Muscle layer of colon (tissue), 2 donors: ENCODE data around the gene ARPC1A.

Experiments used
- H3K27ac ChIP-seq: one replicate; pipeline ENCODE4 v1.7.0; 2013; ENCODE audit warnings: low read depth, mild to moderate bottlenecking, low read length, moderate library complexity
- H3K27me3 ChIP-seq, 2 donors: one replicate each; pipeline ENCODE4 v1.7.0; 2013; ENCODE audit warnings: low read length in 2 of 2, mild to moderate bottlenecking in 2 of 2; ENCODE audit not compliant: insufficient read depth in 2 of 2, control insufficient read depth in 1 of 2
- H3K36me3 ChIP-seq: one replicate; pipeline ENCODE4 v1.7.0; 2013; ENCODE audit warnings: mild to moderate bottlenecking, low read length; ENCODE audit not compliant: insufficient read depth
- H3K4me1 ChIP-seq: one replicate; pipeline ENCODE4 v1.7.0; 2013; ENCODE audit warnings: mild to moderate bottlenecking, low read length; ENCODE audit not compliant: insufficient read depth
- H3K4me3 ChIP-seq, 2 donors: one replicate each; pipeline ENCODE4 v1.7.0; 2013; ENCODE audit warnings: low read length in 2 of 2, low read depth in 1 of 2, mild to moderate bottlenecking in 1 of 2, moderate library complexity in 1 of 2
- H3K9ac ChIP-seq: one replicate; pipeline ENCODE4 v1.7.0; 2013; ENCODE audit warnings: low read length
- H3K9me3 ChIP-seq: one replicate; pipeline ENCODE4 v1.7.0; 2013; ENCODE audit warnings: mild to moderate bottlenecking, low read length
- donor health status: abdominal sarcoma.
- donor health status: Adenocarcinoma of cecum.

ARPC1A gene

GRCh38 chr7:99393355-99394187 is 67.9 kb downstream of the ARPC1A start:
- H3K9ac ChIP-seq, result peak overlapping the region; percentile 20
- H3K27me3 ChIP-seq, result no peaks in the 10 kb centered on the region
- peaks cover 24% of the 10 kb centered on the region for H3K36me3 ChIP-seq
- peak overlapping the region; percentile 56 for H3K27ac ChIP-seq
- H3K9me3 ChIP-seq, result no peaks in the 10 kb centered on the region
- H3K4me1 ChIP-seq, result peaks cover 16% of the 10 kb centered on the region
- peak overlapping the region; percentile 50 to 74 for H3K4me3 ChIP-seq

DNA sequence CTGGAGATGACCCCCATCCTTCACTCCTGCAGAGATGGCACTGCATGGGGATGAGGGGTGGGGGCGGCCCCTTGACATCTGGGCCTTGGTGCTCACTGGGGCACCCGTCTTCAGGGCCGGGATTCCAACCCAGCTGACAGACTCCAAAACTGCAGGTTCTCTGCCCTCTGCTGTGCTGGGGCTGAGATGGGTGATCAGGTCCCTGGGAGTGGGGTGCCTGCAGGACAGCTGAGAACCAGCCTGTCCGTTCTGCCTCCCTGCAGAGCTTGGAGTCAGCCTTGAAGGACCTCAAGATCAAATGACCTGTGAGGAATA is 68.4 kb downstream of the ARPC1A start:
- no peak overlapping the region for H3K9ac ChIP-seq
- H3K36me3 ChIP-seq, result peaks cover 29% of the 10 kb centered on the region
- no peak overlapping the region for H3K4me3 ChIP-seq
- no peaks in the 10 kb centered on the region for H3K9me3 ChIP-seq
- no peaks in the 10 kb centered on the region for H3K27me3 ChIP-seq
- H3K4me1 ChIP-seq, result peaks cover 16% of the 10 kb centered on the region
- H3K27ac ChIP-seq, result no peak overlapping the region

DNA sequence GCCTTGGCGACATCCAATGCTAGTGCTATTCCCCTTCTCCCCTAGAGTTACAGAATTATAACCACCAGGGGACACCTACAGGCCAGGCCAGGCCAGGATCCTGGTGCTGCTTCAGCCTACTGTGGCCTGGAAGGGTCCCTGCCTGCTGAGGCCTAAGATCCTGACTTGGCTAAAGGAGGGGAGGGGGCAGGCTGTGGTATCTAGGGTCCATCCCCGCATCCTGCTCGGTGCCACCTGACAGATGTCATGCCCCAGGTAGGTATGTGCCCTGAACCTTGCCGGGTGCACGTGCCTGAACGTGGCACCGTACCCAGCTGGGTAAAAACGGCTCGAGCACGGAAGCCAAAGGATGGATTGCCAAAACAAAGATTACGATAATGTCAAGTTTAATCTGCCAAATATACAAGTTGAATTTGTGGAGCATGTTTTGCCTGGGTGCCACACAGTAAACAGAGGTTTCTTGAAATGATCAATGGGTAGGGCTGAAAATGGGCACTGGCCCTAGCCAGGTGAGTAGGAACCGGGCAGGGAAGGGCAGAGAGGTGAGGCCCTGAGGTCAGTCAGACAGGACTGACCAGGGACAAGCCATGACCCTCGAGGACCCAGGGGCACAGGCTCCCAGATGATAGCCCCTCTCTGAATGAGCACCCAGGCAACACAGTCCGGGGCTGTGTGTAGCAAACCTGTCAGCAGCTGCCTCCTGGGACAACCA is 70.1 kb downstream of the ARPC1A start:
- Histone ChIP-seq H3K9ac (no peak overlapping the region), H3K27me3 (no peaks in the 10 kb centered on the region), H3K27ac (no peak overlapping the region), H3K4me1 (peaks cover 16% of the 10 kb centered on the region), H3K4me3 (no peak overlapping the region), H3K9me3 (no peaks in the 10 kb centered on the region), H3K36me3 (peaks cover 41% of the 10 kb centered on the region)

DNA sequence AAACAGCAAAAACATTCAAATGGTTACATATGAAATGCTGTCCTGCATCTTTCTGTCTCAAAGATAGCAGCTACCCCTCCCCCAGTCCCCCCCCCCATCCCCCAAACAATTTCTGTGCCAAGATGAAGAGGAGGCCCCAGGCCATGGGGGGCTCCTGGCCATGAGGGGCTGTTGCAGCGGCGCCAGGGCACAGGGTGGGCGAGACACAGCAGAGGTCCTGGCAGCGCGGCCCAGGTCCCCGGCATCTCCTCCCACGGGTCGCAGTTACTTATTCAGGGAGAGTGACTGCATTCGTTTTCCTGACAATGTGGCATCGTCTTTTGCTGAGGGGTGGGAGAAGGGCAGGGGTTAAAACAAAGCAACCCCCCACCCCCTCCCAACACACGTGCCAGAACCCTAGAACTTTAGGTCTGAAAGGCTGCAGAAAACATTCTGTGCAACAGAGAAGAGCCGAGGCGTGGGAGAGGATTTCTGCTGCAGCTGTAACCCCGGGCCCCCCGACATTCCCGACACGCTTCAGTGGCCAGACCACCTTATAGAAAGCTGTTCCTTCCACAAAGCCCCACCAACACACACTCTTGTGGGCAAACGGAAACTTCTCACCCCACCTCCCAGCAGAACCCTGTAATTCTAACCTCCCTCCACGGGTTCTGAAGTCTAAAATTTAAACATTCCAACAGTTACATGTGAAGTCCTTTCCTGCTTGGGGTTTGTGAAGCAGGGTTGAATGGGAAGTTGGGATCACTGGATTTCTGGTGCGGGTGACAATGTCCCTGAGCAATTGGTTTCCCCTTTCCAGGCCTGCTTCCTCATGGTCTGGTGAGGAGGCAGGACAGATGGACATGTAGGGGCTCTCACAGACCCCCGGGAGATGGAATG is 71.0 kb downstream of the ARPC1A start:
- Histone ChIP-seq H3K9ac (no peak overlapping the region), H3K4me3 (no peak overlapping the region), H3K27ac (no peak overlapping the region), H3K9me3 (no peaks in the 10 kb centered on the region), H3K4me1 (peaks cover 16% of the 10 kb centered on the region), H3K27me3 (no peaks in the 10 kb centered on the region), H3K36me3 (peaks cover 49% of the 10 kb centered on the region)

- no peak overlapping the region for H3K4me3 ChIP-seq
- peaks cover 11% of the 10 kb centered on the region for H3K4me1 ChIP-seq
Measured at GRCh38 chr7:99397297-99397983, 71.7 kb downstream of the ARPC1A start.

DNA sequence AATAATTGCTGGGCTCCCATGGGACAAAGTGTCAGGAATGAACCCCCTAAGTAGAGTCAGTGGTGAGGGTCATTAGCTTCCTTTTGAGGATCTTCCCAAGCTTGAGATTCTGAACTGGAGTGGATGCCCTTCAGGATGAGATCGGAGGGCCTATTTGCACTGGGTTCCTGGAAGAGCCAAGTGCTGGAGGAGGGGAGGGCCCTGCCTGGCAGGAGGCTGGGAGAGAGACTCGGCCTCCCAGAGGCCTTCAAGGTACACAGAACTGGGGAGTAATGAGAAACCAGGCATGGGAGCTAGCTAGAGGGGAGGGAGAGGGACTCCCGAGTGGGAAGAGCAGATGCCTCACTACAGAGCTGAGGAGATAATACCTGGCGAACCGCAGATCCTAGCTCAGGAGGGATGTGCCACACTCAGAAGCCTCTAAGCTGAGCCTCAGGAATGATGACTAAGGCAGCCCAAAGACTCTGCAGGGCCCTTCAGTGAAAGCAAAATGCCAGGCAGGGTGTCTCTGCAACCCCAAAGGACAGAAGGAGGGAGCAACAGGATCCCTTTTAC is 73.3 kb downstream of the ARPC1A start:
- Histone ChIP-seq H3K4me1 (peaks cover 1% of the 10 kb centered on the region), H3K27ac (no peak overlapping the region), H3K27me3 (no peaks in the 10 kb centered on the region), H3K9ac (no peak overlapping the region), H3K36me3 (peaks cover 59% of the 10 kb centered on the region), H3K4me3 (no peak overlapping the region), H3K9me3 (no peaks in the 10 kb centered on the region)

More at GRCh38 chr7:99397297-99397983, 71.7 kb downstream of the ARPC1A start:
- Histone ChIP-seq H3K36me3 (peaks cover 49% of the 10 kb centered on the region), H3K9ac (no peak overlapping the region), H3K9me3 (no peaks in the 10 kb centered on the region), H3K27ac (no peak overlapping the region), H3K27me3 (no peaks in the 10 kb centered on the region)

DNA sequence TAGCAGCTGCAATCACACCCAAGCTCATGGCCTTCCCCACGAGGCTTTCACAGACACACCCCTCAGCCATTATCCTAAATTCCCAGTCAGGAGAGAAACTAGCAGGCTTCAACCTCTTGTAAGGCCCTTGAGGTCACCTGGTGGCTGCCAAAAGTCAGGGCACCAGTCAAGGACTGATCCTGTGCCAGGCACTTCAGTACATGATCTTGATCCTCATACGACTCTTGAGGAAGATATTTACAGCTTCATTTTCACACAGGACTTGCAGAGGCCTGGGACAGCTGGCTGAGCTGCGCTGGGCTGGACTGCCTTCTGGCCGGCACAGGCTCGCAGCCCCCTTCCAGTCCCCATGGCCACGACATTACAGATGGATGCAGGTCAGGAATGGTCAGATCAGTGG is 73.9 kb downstream of the ARPC1A start:
- H3K4me1 ChIP-seq, result peaks cover 8% of the 10 kb centered on the region
- H3K27ac ChIP-seq, result no peak overlapping the region
- H3K27me3 ChIP-seq, result no peaks in the 10 kb centered on the region
- peaks cover 65% of the 10 kb centered on the region for H3K36me3 ChIP-seq
- no peak overlapping the region for H3K9ac ChIP-seq
- no peak overlapping the region for H3K4me3 ChIP-seq
- H3K9me3 ChIP-seq, result no peaks in the 10 kb centered on the region

GRCh38 chr7:99402854-99403253 is 77.2 kb downstream of the ARPC1A start:
- no peak overlapping the region for H3K27ac ChIP-seq
- peaks cover 36% of the 10 kb centered on the region for H3K4me1 ChIP-seq
- peaks cover 57% of the 10 kb centered on the region for H3K36me3 ChIP-seq
- H3K9ac ChIP-seq, result no peak overlapping the region
- no peaks in the 10 kb centered on the region for H3K27me3 ChIP-seq
- H3K9me3 ChIP-seq, result no peaks in the 10 kb centered on the region
- H3K4me3 ChIP-seq, result no peak overlapping the region

- H3K4me1 ChIP-seq, result peaks cover 36% of the 10 kb centered on the region
- no peak overlapping the region for H3K27ac ChIP-seq
- no peak overlapping the region for H3K9ac ChIP-seq
- no peak overlapping the region for H3K4me3 ChIP-seq
- no peaks in the 10 kb centered on the region for H3K27me3 ChIP-seq
- peaks cover 48% of the 10 kb centered on the region for H3K36me3 ChIP-seq
- no peaks in the 10 kb centered on the region for H3K9me3 ChIP-seq
Measured at GRCh38 chr7:99403764-99404163, 78.1 kb downstream of the ARPC1A start.

- H3K4me1 ChIP-seq, result peaks cover 36% of the 10 kb centered on the region
- peaks cover 42% of the 10 kb centered on the region for H3K36me3 ChIP-seq
- H3K27me3 ChIP-seq, result no peaks in the 10 kb centered on the region
- no peaks in the 10 kb centered on the region for H3K9me3 ChIP-seq
- no peak overlapping the region for H3K27ac ChIP-seq
- H3K4me3 ChIP-seq, result no peak overlapping the region
- H3K9ac ChIP-seq, result no peak overlapping the region
Measured at GRCh38 chr7:99404235-99404976, 78.7 kb downstream of the ARPC1A start.
